ENCODE results near the gene DNAJB6.

Gene DNAJB6

GRCh38 chr7:157411580-157411979 lies 74.8 kb downstream of the DNAJB6 start:
- DNase-seq: peak; percentile 78

- peak; percentile 82 for DNase-seq
Observed at GRCh38 chr7:157412021-157412443, 75.2 kb downstream of the DNAJB6 start.

GRCh38 chr7:157412491-157413180 lies 75.8 kb downstream of the DNAJB6 start:
- DNase-seq: no peak

GRCh38 chr7:157413881-157414701 lies 77.3 kb downstream of the DNAJB6 start:
- no peak for DNase-seq

GRCh38 chr7:157414702-157415096 lies 77.9 kb downstream of the DNAJB6 start:
- DNase-seq: no peak

GRCh38 chr7:157415486-157415885 lies 78.7 kb downstream of the DNAJB6 start:
- DNase-seq: no peak

GRCh38 chr7:157416011-157416410 lies 79.2 kb downstream of the DNAJB6 start:
- no peak for DNase-seq

- no peak for DNase-seq
Observed at GRCh38 chr7:157418204-157419034, 81.6 kb downstream of the DNAJB6 start.

GRCh38 chr7:157419035-157419293 lies 82.2 kb downstream of the DNAJB6 start:
- no peak for DNase-seq

- DNase-seq: no peak
Observed at GRCh38 chr7:157422279-157422678, 85.5 kb downstream of the DNAJB6 start.

- DNase-seq: no peak
Observed at GRCh38 chr7:157423348-157423747, 86.5 kb downstream of the DNAJB6 start.

- no peak for DNase-seq
Observed at GRCh38 chr7:157423886-157424565, 87.2 kb downstream of the DNAJB6 start.

GRCh38 chr7:157425137-157425731 lies 88.4 kb downstream of the DNAJB6 start:
- DNase-seq: no peak

GRCh38 chr7:157425761-157426160 lies 89.0 kb downstream of the DNAJB6 start:
- DNase-seq: no peak

GRCh38 chr7:157426463-157427301 lies 89.9 kb downstream of the DNAJB6 start:
- DNase-seq: no peak

GRCh38 chr7:157427811-157428553 lies 91.2 kb downstream of the DNAJB6 start:
- DNase-seq: no peak

GRCh38 chr7:157428554-157428945 lies 91.7 kb downstream of the DNAJB6 start:
- DNase-seq: no peak

GRCh38 chr7:157429001-157429679 lies 92.3 kb downstream of the DNAJB6 start:
- DNase-seq: no peak

GRCh38 chr7:157429680-157430224 lies 92.9 kb downstream of the DNAJB6 start:
- no peak for DNase-seq

- no peak for DNase-seq
Observed at GRCh38 chr7:157430721-157431120, 93.9 kb downstream of the DNAJB6 start.

All from activated CD8-positive, alpha-beta memory T cell treated with anti-CD3 and anti-CD28 coated beads, Interleukin-2, amount 50 U/mL, for 48 hours (primary cell).